Hepatocyte (in vitro differentiated cells): ENCODE data around the gene RAB4A. TPM values are rescaled to one million over a fixed set of nuclear protein-coding genes. Genes with fewer than 3 reads are reported as not detected.

Experiments used
- DNase-seq: peaks from one replicate; pipeline ENCODE4 v3.0.0-alpha.2; 2016; ENCODE audit warnings: low spot score
- H2AFZ ChIP-seq: fragments of 200-600 bp; sonication (generic); 2 replicates; pipeline ENCODE4 v1.6.0; 2016; ENCODE audit warnings: antibody characterized with exemption, mild to moderate bottlenecking
- H3K27ac ChIP-seq: fragments of 200-600 bp; sonication (generic); 2 replicates; pipeline ENCODE4 v1.5.1; 2016; ENCODE audit warnings: mild to moderate bottlenecking
- H3K27me3 ChIP-seq: fragments of 200-600 bp; sonication (generic); 2 replicates; pipeline ENCODE4 v1.6.1; 2016
- H3K36me3 ChIP-seq: fragments of 200-600 bp; sonication (generic); replicated peaks from 2 replicates; pipeline ENCODE4 v1.5.1; 2016; ENCODE audit warnings: low read depth; ENCODE audit not compliant: insufficient read depth
- H3K4me1 ChIP-seq: fragments of 200-600 bp; sonication (generic); 2 replicates; pipeline ENCODE4 v1.5.1; 2016; ENCODE audit warnings: mild to moderate bottlenecking, moderate library complexity; ENCODE audit not compliant: insufficient read depth
- H3K4me2 ChIP-seq: fragments of 200-600 bp; sonication (generic); 2 replicates; pipeline ENCODE4 v1.6.0; 2016
- H3K4me3 ChIP-seq: fragments of 200-600 bp; sonication (generic); 2 replicates; pipeline ENCODE4 v1.5.1; 2016; ENCODE audit warnings: mild to moderate bottlenecking
- H3K79me2 ChIP-seq: fragments of 200-600 bp; sonication (generic); 2 replicates; pipeline ENCODE4 v1.6.0; 2017; ENCODE audit warnings: mild to moderate bottlenecking
- H3K9me2 ChIP-seq: fragments of 200-600 bp; sonication (generic); replicated peaks from 2 replicates; pipeline ENCODE4 v1.6.0; 2017; ENCODE audit warnings: mild to moderate bottlenecking; ENCODE audit not compliant: insufficient read depth
- H3K9me3 ChIP-seq: fragments of 200-600 bp; sonication (generic); 2 replicates; pipeline ENCODE4 v1.5.1; 2016; ENCODE audit warnings: low read depth, mild to moderate bottlenecking
- H4K20me1 ChIP-seq: fragments of 200-600 bp; sonication (generic); 2 replicates; pipeline ENCODE4 v1.6.0; 2016; ENCODE audit warnings: mild to moderate bottlenecking; ENCODE audit not compliant: insufficient read depth, poor library complexity, severe bottlenecking
- CTCF ChIP-seq: fragments of 200-600 bp; sonication (generic); IDR thresholded peaks from 2 replicates; pipeline ENCODE4 v1.5.1; 2016; ENCODE audit warnings: antibody characterized with exemption, mild to moderate bottlenecking; ENCODE audit not compliant: poor library complexity
- EZH2 ChIP-seq: fragments of 200-600 bp; sonication (generic); IDR thresholded peaks from 2 replicates; pipeline ENCODE4 v1.6.1; 2016; ENCODE audit warnings: antibody characterized with exemption, mild to moderate bottlenecking, borderline replicate concordance
- EZH2phosphoT487 ChIP-seq: fragments of 200-600 bp; sonication (generic); IDR thresholded peaks from one replicate; pipeline ENCODE4 v1.6.1; 2018; ENCODE audit warnings: antibody characterized with exemption, mild to moderate bottlenecking, low read depth, moderate library complexity; ENCODE audit not compliant: unreplicated experiment, severe bottlenecking
- WGBS: methylation state at CpG from one replicate; pipeline ENCODE4 v1.1.6; 2016; ENCODE audit warnings: low lambda C conversion rate; ENCODE audit errors: missing lambda C conversion rate; 5-methylcytosine and 5-hydroxymethylcytosine counted together
- polyA plus RNA-seq: library from polyadenylated mRNA; unstranded; fragments of >200 nt; fragmentation: Nextera tagmentation; extraction: Ambion mirVana; gene quantifications from 2 replicates; pipeline ENCODE4 v1.2.1, GENCODE V29; 2016
- total RNA-seq: library from RNA; depleted of rRNA; stranded (reverse); fragments of >200 nt; gene quantifications from 2 replicates; pipeline ENCODE4 v1.2.3, GENCODE V29; 2014

Gene RAB4A
- total and polyA plus RNA-seq, 2 experiments from 2014 or later = 47.7 to 54.3 TPM

DNA sequence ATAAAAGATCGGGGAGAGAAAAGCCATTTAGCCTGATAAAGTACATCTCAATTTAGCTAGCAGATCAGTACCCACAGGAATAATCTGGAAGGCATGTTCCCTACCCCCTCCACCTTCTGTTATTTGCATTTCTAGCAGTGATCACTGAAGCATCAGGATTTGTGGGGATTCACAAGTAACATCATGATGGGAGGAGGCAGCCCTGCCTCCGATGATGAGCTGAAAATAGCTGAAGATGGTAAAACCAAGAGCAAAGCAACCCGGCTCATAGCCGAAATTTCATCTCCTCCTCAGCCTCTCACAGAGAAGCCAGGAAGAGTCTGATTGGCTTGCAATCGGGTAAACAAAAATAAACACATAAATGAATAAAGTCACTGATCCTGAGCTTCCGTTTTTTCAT is 69.6 kb downstream of the RAB4A start:
- Histone ChIP-seq H3K4me2 (peak overlapping the region; percentile 97), H4K20me1 (no peaks in the 10 kb centered on the region), H3K9me3 (no peaks in the 10 kb centered on the region), H3K27me3 (no peaks in the 10 kb centered on the region), H3K36me3 (no peaks in the 10 kb centered on the region), H3K9me2 (no peaks in the 10 kb centered on the region), H2AFZ (no peak overlapping the region), H3K79me2 (peaks cover 45% of the 10 kb centered on the region), H3K4me3 (no peak overlapping the region), H3K4me1 (no peaks in the 10 kb centered on the region), H3K27ac (no peak overlapping the region)
- WGBS = 81% methylated on average over 6 of the region's 6 CpGs
- DNase-seq = no peak
- TF ChIP-seq EZH2phosphoT487 (no peak), EZH2 (no peak), CTCF (no peak)

DNA sequence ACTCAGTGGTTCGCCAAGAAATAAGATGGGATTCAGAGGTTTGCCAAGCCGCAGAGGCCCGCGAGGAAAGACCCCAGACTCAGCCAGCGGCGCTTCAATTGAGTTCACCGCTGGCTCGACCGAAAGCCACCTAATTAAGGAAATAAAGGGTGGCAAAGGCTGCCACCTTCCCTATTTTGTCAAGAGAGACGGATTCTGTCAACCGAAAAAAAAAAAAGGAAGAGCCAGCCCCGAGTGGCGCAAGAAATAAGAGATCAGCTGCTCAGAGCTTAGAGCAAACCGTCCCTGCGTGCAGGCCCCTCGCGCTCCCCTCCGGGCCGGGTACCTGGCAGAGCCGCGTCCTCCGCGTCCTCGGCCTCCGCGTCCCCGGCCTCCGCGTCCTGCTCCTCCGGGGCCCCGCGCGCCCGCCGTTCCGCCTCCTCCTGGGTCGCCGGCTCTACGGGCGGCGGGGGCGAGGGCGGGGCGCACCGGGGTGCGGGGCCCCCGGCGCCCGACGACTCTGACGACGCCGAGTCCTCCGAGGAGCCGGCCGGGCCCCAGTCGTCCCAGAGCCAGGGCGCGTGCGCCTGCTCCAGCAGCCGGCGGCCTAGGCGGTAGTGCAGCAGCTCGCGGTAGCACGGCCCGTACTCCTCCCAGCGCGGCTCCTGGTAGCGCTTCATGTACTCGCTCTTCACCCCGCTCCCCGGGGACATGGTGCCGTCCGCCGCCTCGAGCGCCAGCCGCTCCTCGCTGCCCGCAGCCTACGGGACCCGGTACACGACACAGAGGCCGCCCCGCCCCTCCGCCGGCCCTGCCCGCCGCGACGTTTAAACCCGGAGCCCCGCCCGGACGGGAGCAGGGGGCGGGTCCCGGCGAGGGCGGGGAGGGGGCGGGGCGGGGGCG is 71.1 kb downstream of the RAB4A start:
- Histone ChIP-seq H3K9me3 (no peaks in the 10 kb centered on the region), H4K20me1 (no peaks in the 10 kb centered on the region), H3K4me1 (no peaks in the 10 kb centered on the region), H3K4me2 (peak overlapping the region; percentile 97), H3K4me3 (peak overlapping the region; percentile 56), H3K27ac (peak overlapping the region; percentile 78), H3K79me2 (peaks cover 36% of the 10 kb centered on the region), H3K27me3 (no peaks in the 10 kb centered on the region), H2AFZ (peak overlapping the region; percentile 85), H3K9me2 (no peaks in the 10 kb centered on the region), H3K36me3 (no peaks in the 10 kb centered on the region)
- peak; percentile 91 for DNase-seq
- TF ChIP-seq CTCF (no peak), EZH2 (no peak), EZH2phosphoT487 (no peak)
- WGBS = under 1% methylated on average over 58 of the region's 103 CpGs

- peak within 1 kb of the TSS; percentile 78 for H3K27ac ChIP-seq
- peak within 1 kb of the TSS; percentile 56 for H3K4me3 ChIP-seq
- H3K36me3 ChIP-seq = no peaks in the 10 kb centered on the region
- H4K20me1 ChIP-seq = no peaks in the 10 kb centered on the region
- H2AFZ ChIP-seq = peak within 1 kb of the TSS; percentile 85
- peak; percentile 83 for DNase-seq
- no peaks in the 10 kb centered on the region for H3K4me1 ChIP-seq
- WGBS = under 1% methylated on average over 45 of the region's 83 CpGs
- peaks cover 4% of the 10 kb centered on the region for H3K27me3 ChIP-seq
- TF ChIP-seq EZH2 (no peak), EZH2phosphoT487 (no peak), CTCF (no peak)
- H3K9me2 ChIP-seq = no peaks in the 10 kb centered on the region
- H3K79me2 ChIP-seq = peaks cover 30% of the 10 kb centered on the region
- no peaks in the 10 kb centered on the region for H3K9me3 ChIP-seq
- peak within 1 kb of the TSS; percentile 97 for H3K4me2 ChIP-seq
Measured at GRCh38 chr1:229342656-229343569, 72.0 kb downstream of the RAB4A start, which contains the start of gene CCSAP. Gene CCSAP, minus strand, starts transcription at chr1:229343047. Its CDS starts 582 bp downstream, at chr1:229342465.
